K562 (cell line): Measurements from ENCODE around the gene CENPX. TPM values are rescaled to one million over a fixed set of nuclear protein-coding genes. Genes with fewer than 3 reads are reported as not detected.

Experiments
- FOXA1 ChIP-seq: fragments of 450-650 bp; IDR thresholded peaks from 2 replicates; pipeline ENCODE4 v1.6.1; 2016; ENCODE audit warnings: mild to moderate bottlenecking, borderline replicate concordance
- GTF2F1 ChIP-seq: IDR thresholded peaks from 2 replicates; pipeline ENCODE4 v1.6.1; 2011; ENCODE audit warnings: low read depth, low read length, improper control_type of control experiment
- MCM7 ChIP-seq, 2 experiments: fragments of 450-650 bp; IDR thresholded peaks; 2 replicates each; pipeline ENCODE4 v1.6.1; 2016 to 2018
- PCBP1 ChIP-seq: fragments of 200-400 bp; formaldehyde crosslinking; IDR thresholded peaks from 2 replicates; pipeline ENCODE4 v1.6.1; 2018; ENCODE audit warnings: mild to moderate bottlenecking, low read depth, low read length; ENCODE audit not compliant: poor library complexity, severe bottlenecking
- RB1 ChIP-seq: fragments of 450-650 bp; IDR thresholded peaks from 2 replicates; pipeline ENCODE4 v1.6.1; 2017; ENCODE audit warnings: low read depth, mild to moderate bottlenecking
- RFX1 ChIP-seq: fragments of 450-650 bp; IDR thresholded peaks from 2 replicates; pipeline ENCODE4 v1.6.1; 2016; ENCODE audit warnings: mild to moderate bottlenecking, moderate library complexity
- SMAD1 ChIP-seq: fragments of 150-350 bp; IDR thresholded peaks from 2 replicates; pipeline ENCODE4 v1.6.1; 2014; ENCODE audit warnings: low read length, low read depth; ENCODE audit not compliant: partially characterized antibody
- SMARCE1 ChIP-seq: fragments of 450-650 bp; IDR thresholded peaks from 2 replicates; pipeline ENCODE4 v1.7.1; 2016; ENCODE audit warnings: mild to moderate bottlenecking
- TAF15 ChIP-seq: fragments of 200-400 bp; formaldehyde crosslinking; IDR thresholded peaks from 2 replicates; pipeline ENCODE4 v1.6.1; 2017; ENCODE audit warnings: mild to moderate bottlenecking, low read depth, low read length, moderate library complexity
- ZNF445 ChIP-seq: fragments of 250-450 bp; sonication (Bioruptor Pico); IDR thresholded peaks from 2 replicates; pipeline ENCODE4 v1.4.0; 2020; ENCODE audit warnings: low read depth, mild to moderate bottlenecking, moderate library complexity
- ZNF668 ChIP-seq: fragments of 250-450 bp; sonication (Bioruptor Pico); IDR thresholded peaks from 2 replicates; pipeline ENCODE4 v1.8.0; 2022; ENCODE audit warnings: mild to moderate bottlenecking, inconsistent platforms
- polyA plus RNA-seq, 8 experiments: library from polyadenylated mRNA; depleted of rRNA in 4 of 8; stranded (reverse) in 5 of 8; unstranded in 3 of 8; fragments of >200 nt; fragmentation: Nextera tagmentation in 2 of 8; fragmentation: Illumina TruSeq in 1 of 8; extraction: Ambion mirVana in 2 of 8; extraction: Trizol in 1 of 8; gene quantifications; 2 replicates each; pipeline versions ENCODE4 v1.2.1 to v1.2.3, GENCODE V29; 2011 to 2014; ENCODE audit warnings: inconsistent platforms in 1 of 8, missing spikeins in 1 of 8
- total RNA-seq, 7 experiments: library from RNA; depleted of rRNA in 6 of 7; stranded (reverse); fragments of >200 nt in 6 of 7; fragmentation: Illumina TruSeq in 2 of 7; extraction: Trizol in 2 of 7; gene quantifications; 2 replicates each; pipeline versions ENCODE4 v1.2.1 to v1.2.3, GENCODE V29; 2011 to 2021; ENCODE audit warnings: low replicate concordance in 1 of 7
- TF ChIP-seq, protein P1 (sequence below): sonication (generic); formaldehyde crosslinking; IDR thresholded peaks from 2 replicates; pipeline ENCODE4 v1.8.0; 2023; ENCODE audit warnings: mild to moderate bottlenecking, missing genetic modification reagents
- TF ChIP-seq, protein P2 (sequence below): IDR thresholded peaks from 2 replicates; pipeline ENCODE4 v1.6.1; 2014; ENCODE audit warnings: antibody characterized with exemption
- TF ChIP-seq, protein P3 (sequence below): sonication (generic); formaldehyde crosslinking; IDR thresholded peaks from 2 replicates; pipeline ENCODE4 v1.8.0; 2022; ENCODE audit warnings: mild to moderate bottlenecking, missing genetic modification reagents
- TF ChIP-seq, protein P4 (sequence below): fragments of 450-650 bp; IDR thresholded peaks from 2 replicates; pipeline ENCODE4 v1.6.1; 2016; ENCODE audit warnings: missing biosample characterization, missing genetic modification characterization
- TF ChIP-seq, protein P5 (sequence below), 2 experiments: IDR thresholded peaks in 1 of 2; conservative IDR thresholded peaks in 1 of 2; 2 replicates each; pipeline ENCODE4 v1.6.1; 2016; ENCODE audit warnings: low read depth in 2 of 2, mild to moderate bottlenecking in 1 of 2, missing compliant biosample characterization in 1 of 2, missing genetic modification characterization in 1 of 2, moderate library complexity in 1 of 2

Gene CENPX
- total and polyA plus RNA-seq, 9 of the 15 experiments (the other 6 are each of a cell fraction or from before 2014, with no cell fraction given) = 32.7 to 352 (median 127) TPM

DNA sequence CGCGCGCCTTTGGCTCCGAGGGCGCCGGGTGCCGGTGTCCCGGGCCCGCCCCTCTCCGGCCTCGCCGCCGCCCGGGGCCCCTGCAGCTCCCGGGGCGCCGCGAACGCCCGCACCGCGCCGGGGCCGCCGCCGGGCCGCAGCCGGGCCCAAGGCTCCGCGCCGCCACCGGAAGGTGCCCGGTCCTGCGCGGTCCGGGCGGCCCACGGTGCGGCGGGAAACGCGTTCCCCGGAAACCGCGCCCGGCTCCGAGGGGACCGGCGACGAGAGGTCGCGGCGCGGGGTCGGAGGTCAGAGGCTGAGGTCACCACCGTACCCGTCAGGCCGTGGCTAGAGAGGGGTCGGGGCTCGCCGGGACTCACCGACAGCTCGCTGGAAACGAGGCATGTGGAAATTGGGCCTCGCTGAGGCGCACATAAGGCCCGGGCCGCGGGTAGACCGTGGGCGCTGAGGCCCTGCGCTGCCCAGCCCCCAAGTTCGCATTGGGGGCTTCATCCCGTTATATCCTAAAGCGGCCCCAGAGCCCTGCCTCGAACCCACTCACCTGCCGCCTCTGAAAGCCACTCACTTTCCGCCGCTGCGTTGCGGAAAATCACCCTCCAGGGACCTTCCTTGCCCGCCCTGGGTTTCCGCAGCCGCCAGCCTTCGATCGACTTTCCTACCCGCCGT lies 43.1 kb upstream of the CENPX start, which contains the start of gene DUS1L (continued):
- TF ChIP-seq, protein P1, sequence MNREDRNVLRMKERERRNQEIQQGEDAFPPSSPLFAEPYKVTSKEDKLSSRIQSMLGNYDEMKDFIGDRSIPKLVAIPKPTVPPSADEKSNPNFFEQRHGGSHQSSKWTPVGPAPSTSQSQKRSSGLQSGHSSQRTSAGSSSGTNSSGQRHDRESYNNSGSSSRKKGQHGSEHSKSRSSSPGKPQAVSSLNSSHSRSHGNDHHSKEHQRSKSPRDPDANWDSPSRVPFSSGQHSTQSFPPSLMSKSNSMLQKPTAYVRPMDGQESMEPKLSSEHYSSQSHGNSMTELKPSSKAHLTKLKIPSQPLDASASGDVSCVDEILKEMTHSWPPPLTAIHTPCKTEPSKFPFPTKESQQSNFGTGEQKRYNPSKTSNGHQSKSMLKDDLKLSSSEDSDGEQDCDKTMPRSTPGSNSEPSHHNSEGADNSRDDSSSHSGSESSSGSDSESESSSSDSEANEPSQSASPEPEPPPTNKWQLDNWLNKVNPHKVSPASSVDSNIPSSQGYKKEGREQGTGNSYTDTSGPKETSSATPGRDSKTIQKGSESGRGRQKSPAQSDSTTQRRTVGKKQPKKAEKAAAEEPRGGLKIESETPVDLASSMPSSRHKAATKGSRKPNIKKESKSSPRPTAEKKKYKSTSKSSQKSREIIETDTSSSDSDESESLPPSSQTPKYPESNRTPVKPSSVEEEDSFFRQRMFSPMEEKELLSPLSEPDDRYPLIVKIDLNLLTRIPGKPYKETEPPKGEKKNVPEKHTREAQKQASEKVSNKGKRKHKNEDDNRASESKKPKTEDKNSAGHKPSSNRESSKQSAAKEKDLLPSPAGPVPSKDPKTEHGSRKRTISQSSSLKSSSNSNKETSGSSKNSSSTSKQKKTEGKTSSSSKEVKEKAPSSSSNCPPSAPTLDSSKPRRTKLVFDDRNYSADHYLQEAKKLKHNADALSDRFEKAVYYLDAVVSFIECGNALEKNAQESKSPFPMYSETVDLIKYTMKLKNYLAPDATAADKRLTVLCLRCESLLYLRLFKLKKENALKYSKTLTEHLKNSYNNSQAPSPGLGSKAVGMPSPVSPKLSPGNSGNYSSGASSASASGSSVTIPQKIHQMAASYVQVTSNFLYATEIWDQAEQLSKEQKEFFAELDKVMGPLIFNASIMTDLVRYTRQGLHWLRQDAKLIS (CRISPR knock-in tag) = no peak
- TF ChIP-seq ZNF445 (CRISPR knock-in tag) (no peak; the same call in 1 of the 2 replicates), RFX1 (no peak), RB1 (peak; percentile 99), MCM7 (IDR thresholded peaks at IDR 0.05) (no peak), SMAD1 (no peak), FOXA1 (no peak), TAF15 (no peak), PCBP1 (peak; percentile 71), GTF2F1 (no peak), SMARCE1 (no peak), ZNF668 (peak; percentile 81; the same call in 1 of the 2 replicates)
- TF ChIP-seq, protein P2, sequence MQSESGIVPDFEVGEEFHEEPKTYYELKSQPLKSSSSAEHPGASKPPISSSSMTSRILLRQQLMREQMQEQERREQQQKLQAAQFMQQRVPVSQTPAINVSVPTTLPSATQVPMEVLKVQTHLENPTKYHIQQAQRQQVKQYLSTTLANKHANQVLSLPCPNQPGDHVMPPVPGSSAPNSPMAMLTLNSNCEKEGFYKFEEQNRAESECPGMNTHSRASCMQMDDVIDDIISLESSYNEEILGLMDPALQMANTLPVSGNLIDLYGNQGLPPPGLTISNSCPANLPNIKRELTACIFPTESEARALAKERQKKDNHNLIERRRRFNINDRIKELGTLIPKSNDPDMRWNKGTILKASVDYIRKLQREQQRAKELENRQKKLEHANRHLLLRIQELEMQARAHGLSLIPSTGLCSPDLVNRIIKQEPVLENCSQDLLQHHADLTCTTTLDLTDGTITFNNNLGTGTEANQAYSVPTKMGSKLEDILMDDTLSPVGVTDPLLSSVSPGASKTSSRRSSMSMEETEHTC = no peak
- TF ChIP-seq, protein P3, sequence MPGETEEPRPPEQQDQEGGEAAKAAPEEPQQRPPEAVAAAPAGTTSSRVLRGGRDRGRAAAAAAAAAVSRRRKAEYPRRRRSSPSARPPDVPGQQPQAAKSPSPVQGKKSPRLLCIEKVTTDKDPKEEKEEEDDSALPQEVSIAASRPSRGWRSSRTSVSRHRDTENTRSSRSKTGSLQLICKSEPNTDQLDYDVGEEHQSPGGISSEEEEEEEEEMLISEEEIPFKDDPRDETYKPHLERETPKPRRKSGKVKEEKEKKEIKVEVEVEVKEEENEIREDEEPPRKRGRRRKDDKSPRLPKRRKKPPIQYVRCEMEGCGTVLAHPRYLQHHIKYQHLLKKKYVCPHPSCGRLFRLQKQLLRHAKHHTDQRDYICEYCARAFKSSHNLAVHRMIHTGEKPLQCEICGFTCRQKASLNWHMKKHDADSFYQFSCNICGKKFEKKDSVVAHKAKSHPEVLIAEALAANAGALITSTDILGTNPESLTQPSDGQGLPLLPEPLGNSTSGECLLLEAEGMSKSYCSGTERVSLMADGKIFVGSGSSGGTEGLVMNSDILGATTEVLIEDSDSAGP (CRISPR knock-in tag) = 0 out of 2 replicates have a peak, but pooled peaks have one; percentile 68
- TF ChIP-seq, protein P4, sequence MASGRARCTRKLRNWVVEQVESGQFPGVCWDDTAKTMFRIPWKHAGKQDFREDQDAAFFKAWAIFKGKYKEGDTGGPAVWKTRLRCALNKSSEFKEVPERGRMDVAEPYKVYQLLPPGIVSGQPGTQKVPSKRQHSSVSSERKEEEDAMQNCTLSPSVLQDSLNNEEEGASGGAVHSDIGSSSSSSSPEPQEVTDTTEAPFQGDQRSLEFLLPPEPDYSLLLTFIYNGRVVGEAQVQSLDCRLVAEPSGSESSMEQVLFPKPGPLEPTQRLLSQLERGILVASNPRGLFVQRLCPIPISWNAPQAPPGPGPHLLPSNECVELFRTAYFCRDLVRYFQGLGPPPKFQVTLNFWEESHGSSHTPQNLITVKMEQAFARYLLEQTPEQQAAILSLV (tag) = no peak
- TF ChIP-seq, protein P5, sequence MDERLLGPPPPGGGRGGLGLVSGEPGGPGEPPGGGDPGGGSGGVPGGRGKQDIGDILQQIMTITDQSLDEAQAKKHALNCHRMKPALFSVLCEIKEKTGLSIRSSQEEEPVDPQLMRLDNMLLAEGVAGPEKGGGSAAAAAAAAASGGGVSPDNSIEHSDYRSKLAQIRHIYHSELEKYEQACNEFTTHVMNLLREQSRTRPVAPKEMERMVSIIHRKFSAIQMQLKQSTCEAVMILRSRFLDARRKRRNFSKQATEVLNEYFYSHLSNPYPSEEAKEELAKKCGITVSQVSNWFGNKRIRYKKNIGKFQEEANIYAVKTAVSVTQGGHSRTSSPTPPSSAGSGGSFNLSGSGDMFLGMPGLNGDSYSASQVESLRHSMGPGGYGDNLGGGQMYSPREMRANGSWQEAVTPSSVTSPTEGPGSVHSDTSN (CRISPR knock-in tag; IDR thresholded peaks at IDR 0.05; ENCODE audit: low read depth) = no peak
- TF ChIP-seq, protein P5 (tag; conservative IDR thresholded peaks at IDR 0.05; ENCODE audit: low read depth) = no peak
